Measurements from ENCODE around the gene HDAC4.

The HDAC4 gene

DNA sequence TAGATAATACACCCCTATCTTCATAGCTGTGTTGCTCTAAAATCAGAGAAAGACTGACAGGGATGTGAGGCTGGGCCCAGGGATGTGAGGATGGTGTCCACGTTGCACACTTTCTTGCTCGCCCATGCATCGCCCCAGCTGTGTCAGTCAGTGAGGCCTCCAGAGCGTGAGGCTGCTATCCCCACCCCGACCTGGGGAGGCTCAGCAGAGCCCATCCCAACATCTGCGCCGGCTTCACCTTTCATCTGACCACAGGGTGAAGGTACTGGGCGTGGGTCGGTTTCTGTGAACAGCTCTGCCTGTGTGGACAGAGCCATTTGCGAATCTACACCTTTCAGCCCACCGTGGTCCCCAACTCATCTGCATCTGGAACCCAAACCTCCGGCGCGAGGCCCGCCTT is 255.7 kb downstream of the HDAC4 start:
- no peak for DNase-seq

GRCh38 chr2:239144713-239144999 is 256.2 kb downstream of the HDAC4 start:
- no peak for DNase-seq

- no peak for DNase-seq
These were observed 256.7 kb downstream of the HDAC4 start for GRCh38 chr2:239143858-239144712.

DNA sequence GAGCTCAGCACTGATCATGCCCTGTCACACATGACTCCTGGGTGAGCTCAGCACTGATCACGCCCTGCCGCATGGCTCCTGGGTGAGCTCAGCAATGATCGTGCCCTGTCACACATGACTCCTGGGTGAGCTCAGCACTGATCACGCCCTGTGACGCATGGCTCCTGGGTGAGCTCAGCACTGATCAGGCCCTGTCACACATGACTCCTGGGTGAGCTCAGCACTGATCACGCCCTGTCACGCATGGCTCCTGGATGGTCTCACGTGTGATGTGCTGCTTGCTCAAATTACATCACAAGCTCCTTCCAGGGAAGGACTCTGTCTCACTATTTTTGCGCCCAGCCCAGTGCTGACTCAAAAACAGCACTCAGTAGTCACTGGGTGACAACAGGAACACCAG is 258.0 kb downstream of the HDAC4 start:
- no peak for DNase-seq

DNA sequence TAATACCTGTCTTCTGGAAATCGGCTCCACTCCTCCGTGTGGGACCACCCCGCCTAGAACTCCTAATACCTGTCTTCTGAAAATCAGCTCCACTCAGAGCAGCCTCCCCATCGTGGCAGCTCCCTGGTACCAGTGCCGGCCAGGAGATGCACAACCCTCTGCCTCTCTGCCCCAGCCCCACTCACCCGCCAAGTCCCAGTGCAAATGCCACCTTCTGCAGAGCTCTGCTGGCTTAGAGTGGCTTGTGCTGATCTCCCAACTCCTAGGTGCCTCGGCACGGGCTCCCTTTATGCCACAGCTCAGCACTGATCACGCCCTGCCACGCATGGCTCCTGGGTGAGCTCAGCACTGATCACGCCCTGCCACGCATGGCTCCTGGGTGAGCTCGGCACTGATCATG is 258.5 kb downstream of the HDAC4 start:
- no peak for DNase-seq

GRCh38 chr2:239141021-239141760 is 259.6 kb downstream of the HDAC4 start:
- no peak for DNase-seq

- DNase-seq, result no peak
These were observed 260.3 kb downstream of the HDAC4 start for GRCh38 chr2:239140346-239141020.

DNA sequence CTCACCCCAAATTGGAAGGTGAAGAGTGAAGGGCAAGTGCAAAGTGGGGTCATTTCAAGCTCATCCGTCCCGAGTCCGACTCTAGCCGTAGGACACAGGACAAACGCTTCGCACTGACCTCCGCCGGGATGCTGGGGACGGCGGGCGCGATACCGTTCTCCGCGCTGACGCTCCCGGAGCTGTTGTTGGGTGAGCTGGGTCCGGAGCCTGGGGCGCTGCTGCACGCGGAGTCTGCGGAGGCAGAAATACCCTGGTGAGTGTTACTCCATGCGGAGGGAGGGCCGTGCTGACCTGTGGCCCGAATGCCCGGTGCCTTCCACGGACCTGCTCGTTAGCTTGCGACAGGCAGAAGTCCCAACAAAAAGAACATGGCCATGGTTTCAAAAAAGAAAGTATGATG is 261.3 kb downstream of the HDAC4 start:
- no peak for DNase-seq

GRCh38 chr2:239139101-239139500 is 261.7 kb downstream of the HDAC4 start:
- no peak for DNase-seq

GRCh38 chr2:239138610-239139009 is 262.2 kb downstream of the HDAC4 start:
- DNase-seq, result no peak

DNA sequence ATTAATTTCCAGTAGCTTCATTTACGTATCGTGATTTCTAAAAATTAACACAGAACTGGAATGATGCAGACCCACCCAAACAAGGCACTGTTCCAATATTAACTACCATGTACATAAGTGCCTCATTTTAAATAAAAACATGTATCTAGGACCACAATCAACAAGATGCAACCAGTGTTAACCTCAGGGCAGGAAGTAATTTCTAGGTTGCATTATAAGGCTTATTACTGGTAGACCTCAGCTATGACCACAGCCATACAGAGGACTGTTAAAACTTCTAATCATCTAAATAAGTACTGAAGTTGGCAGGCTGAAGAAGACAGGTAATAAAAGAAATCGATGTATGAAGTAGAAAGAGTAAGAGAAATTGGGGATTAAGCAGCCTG is 262.9 kb downstream of the HDAC4 start:
- DNase-seq, result no peak

DNA sequence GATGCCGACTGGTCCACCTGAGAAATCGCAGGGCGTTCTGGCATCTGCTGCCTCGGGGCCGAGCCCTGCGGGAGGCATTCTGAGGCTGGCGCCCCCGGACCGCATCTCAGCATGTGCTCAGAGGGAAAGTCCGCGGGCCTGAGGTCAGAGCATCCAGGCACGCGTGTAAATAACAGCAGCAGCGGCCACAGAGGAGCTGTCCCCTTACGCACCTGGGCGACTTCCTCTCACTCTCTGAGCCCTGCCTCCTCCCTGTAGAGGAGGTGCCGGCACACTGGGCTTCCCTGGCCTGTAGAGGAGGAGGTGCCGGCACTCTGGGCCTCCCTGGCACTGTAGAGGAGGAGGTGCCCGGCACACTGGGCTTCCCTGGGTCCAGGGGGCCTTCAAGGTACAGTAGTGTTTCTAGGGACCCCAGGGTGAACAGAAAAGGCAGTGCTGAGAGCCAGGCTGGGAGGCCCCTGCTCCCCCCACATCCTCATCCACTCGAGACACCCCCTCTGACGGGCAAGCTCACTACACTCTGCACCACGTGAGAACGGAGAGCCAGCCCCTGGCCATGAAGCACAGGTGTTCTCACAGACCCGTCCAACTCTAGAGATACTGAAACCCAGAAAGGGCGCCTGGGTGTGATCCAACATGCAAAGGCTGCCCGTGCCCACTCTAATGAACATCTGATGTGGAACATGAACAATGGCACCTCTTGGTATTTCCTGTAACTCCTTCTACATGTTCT is 263.5 kb downstream of the HDAC4 start:
- no peak for DNase-seq

DNA sequence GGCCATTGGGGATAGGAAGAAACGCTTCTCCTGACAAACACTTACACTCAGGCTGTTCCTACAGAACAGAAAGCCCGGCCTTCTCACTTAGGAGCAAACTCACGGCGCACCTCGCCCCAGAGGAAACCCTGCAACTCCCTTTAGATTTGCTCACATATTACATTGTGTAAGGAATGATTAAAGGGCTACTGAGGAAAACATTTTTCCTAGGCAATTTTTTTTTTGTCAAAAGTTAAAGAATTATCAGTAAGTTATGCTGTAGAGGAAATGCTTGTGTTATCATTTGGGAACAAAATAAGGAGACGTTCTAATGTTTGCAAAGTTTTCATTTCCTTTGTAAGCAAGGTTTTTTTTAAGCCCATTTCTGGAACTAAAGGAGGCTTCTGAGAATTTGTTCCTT is 264.1 kb downstream of the HDAC4 start:
- no peak for DNase-seq

- DNase-seq, result no peak
These were observed 264.6 kb downstream of the HDAC4 start for GRCh38 chr2:239136203-239136602.

GRCh38 chr2:239135531-239135930 is 265.3 kb downstream of the HDAC4 start:
- DNase-seq, result no peak

DNA sequence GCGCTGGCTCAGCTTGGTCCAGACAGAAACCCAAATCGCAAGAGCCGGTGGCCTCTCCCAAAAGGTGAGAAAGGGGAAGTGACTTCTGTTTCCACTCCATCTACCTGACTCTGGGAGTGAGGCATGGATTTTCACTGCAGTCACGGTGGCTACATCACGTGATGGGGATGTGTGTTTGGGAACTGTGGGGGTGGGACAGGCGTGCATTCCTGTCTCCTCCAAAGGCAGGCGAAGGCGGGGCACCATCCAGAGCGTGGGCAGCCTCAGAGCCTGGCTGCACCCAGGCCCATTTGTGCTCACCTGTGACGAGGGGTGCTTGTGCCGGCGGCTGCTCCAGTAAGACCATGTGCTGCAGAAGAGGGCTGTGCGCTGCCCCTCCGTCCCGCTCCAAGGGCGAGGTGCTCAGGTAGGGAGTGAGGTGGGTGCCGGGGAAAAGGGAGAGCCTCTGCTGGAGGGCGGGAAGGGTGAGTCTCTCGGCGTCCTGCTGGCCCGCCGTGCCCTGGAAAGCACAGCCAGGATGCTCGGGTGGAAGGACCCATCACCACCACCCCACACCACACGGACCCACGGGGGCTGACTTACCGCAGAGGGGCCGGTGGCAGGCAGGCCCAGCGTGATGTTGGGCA is 266.8 kb downstream of the HDAC4 start:
- no peak for DNase-seq

DNA sequence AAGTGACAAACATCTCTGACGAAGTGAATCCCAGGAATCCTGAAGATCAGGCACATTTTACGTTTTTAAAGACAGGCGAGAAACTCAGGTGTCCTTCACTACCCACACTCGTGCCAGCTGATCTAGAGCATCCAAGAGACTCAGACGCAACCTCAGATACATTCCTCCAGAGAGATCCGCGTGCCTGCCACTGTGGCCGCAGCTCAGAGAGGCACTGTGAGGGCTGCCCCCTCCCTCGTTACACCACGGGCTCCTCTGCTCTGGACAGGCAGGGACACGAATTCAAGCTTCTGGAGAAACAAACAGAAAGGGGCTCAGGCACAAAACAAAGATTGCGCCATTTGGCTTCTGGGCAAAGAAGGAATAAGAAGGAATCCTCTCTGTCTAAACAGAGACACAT is 268.0 kb downstream of the HDAC4 start:
- no peak for DNase-seq

DNA sequence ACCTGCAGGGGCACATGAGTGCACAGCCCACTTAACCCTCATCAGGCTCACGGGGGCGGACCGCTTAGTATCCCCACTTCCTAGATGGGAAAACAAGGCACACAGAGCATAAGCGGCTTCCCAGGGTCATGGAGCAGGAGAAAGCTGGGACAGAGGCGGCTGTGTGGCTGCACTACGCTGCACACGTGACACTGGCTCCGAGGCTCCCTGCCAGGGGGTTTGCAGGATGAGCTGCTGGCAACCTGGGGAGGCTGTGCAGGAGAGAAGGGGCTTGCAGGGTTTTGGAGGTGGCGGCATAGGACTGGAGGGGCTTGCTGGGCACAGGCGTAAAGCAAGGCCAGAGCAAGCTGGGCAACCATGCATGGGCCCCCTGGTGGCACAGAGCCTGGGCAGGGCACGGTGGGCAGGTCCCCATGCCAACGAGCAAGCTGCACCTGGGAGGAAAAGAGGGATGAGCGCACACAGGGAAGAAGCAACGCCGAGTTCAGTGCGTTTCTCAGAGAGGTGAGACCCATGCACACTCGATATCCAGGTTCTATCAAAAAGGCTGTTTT is 268.6 kb downstream of the HDAC4 start:
- DNase-seq, result no peak

DNA sequence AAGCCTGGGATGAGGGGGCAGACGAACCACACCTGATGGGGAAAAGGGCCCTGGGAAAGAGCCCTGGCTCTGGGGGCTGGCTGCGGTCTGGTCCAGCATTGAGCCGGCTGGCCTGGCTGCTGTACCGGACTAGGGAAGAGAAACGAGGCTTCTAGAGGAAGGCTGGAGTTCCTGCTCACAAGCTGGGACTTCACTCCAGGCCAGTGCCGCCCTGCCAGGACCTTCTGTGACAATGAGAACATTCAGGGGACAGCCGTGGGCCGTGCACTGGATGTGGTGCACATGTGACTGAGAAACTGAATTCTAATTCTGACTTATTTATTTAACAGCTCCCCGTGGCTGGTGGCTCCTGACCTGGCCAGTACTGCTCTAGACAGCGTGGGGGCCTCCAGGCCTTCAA is 269.3 kb downstream of the HDAC4 start:
- no peak for DNase-seq

DNA sequence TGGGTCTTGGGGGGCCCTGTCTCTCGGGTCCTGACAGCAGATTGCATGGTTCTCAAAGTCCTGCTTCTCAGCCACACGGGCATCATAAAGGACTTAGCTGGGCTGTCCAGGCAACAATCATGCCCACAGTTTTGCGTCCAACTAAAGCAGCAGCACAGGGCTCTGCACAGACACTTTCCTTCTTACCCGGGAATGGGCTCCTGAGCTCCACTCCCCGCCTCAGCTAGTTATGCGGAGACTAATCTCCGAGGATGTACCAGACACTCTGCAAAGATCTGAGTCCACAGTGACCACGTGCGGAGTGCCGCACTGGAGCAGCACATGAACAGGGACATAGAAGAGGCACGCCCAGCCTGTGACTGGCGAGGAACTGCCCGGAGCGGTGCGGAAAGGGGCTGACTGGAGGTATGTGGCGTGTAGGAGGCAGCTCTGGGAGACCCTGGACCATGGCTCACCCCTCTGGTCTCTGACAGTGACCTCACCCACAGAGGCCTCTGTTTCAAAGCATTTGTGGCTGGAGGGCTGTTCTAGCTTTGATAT is 270.0 kb downstream of the HDAC4 start:
- DNase-seq, result no peak

GRCh38 chr2:239130041-239130440 is 270.8 kb downstream of the HDAC4 start:
- DNase-seq, result no peak

Measured in COR-L47 (cell line).